ENCODE data around the gene DNAJC4. TPM values are rescaled to one million over a fixed set of nuclear protein-coding genes. Genes with fewer than 3 reads are reported as not detected.

Gene DNAJC4
- total RNA-seq, 1 experiment from 2014 or later, result 24.2 TPM

DNA sequence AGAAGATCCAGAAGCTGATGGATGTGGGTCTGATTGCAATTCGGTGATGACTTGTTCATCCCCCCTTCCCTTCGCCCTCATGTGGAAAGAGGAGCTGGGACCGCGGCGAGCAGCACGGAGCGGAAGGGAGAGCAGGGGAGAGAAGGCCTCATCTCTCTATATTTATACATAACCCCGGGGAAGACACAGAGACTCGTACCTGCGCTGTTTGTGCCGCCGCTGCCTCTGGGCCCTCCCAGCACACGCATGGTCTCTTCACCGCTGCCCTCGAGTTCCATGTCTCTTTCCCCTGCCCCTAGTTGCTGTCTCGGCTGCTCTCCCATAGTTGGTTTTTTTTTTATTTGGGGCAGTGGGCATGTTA, 26.3 kb upstream of the DNAJC4 start:
- H3K79me1 ChIP-seq (ENCODE audit: insufficient read depth, low read depth, low read length, poor library complexity, severe bottlenecking), result no peaks in the 10 kb centered on the region
- H3K9ac ChIP-seq (ENCODE audit: extremely low read depth, insufficient read length, low read length), result no peak overlapping the region
- no peak overlapping the region for H2BK20ac ChIP-seq (ENCODE audit: low read depth, low read length, poor library complexity, severe bottlenecking)
- Mint-ChIP-seq H3K27me3 (ENCODE audit: low read depth) (no peaks in the 10 kb centered on the region), H3K9me3 (no peaks in the 10 kb centered on the region; a peak in 1 of 5 replicates), H3K4me3 (peak overlapping the region in 1 of 2 experiments; percentile 16; a peak in 1 of 5 replicates), H3K4me1 (peaks cover 13 to 14% of the 10 kb centered on the region in 2 experiments), H3K27ac (peak overlapping the region; percentile 62 to 91 (median 88); a peak in 4 of 7 replicates), H3K36me3 (ENCODE audit: insufficient read depth in 1 of 3, low read depth in 3 of 3) (peaks cover 43 to 81% (median 72%) of the 10 kb centered on the region in 3 experiments; a peak in 6 of 7 replicates)
- no peak overlapping the region for H3K14ac ChIP-seq (ENCODE audit: insufficient read depth, low read length)
- H3K27me3 ChIP-seq (ENCODE audit: insufficient read depth, low read length), result no peaks in the 10 kb centered on the region
- no CpG with 5 or more reads among the region's 16 CpGs for WGBS (ENCODE audit: extremely low coverage, insufficient read length, low lambda C conversion rate)
- H4K8ac ChIP-seq (replicated peaks; ENCODE audit: insufficient read length, low read depth, low read length), result no peak overlapping the region
- H3K27ac ChIP-seq (ENCODE audit: insufficient read length, low read depth, low read length), result no peak overlapping the region
- H2AFZ ChIP-seq (ENCODE audit: low read length), result no peak overlapping the region
- no peak overlapping the region for H2BK12ac ChIP-seq (ENCODE audit: insufficient read length, low read depth, low read length)
- no peaks in the 10 kb centered on the region for H3K23me2 ChIP-seq (ENCODE audit: insufficient read length, low read depth, low read length, poor library complexity, severe bottlenecking)
- DNase-seq, result no peak
- H3K4me1 ChIP-seq (ENCODE audit: insufficient read depth, low read length), result no peaks in the 10 kb centered on the region
- no peak overlapping the region for H3T11ph ChIP-seq (ENCODE audit: low read length)
- TF ChIP-seq, protein P1, sequence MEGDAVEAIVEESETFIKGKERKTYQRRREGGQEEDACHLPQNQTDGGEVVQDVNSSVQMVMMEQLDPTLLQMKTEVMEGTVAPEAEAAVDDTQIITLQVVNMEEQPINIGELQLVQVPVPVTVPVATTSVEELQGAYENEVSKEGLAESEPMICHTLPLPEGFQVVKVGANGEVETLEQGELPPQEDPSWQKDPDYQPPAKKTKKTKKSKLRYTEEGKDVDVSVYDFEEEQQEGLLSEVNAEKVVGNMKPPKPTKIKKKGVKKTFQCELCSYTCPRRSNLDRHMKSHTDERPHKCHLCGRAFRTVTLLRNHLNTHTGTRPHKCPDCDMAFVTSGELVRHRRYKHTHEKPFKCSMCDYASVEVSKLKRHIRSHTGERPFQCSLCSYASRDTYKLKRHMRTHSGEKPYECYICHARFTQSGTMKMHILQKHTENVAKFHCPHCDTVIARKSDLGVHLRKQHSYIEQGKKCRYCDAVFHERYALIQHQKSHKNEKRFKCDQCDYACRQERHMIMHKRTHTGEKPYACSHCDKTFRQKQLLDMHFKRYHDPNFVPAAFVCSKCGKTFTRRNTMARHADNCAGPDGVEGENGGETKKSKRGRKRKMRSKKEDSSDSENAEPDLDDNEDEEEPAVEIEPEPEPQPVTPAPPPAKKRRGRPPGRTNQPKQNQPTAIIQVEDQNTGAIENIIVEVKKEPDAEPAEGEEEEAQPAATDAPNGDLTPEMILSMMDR (conservative IDR thresholded peaks at IDR 0.05), result no peak
- no peak overlapping the region for H3K4ac ChIP-seq (ENCODE audit: low read depth, low read length)
- no peak overlapping the region for H3K18ac ChIP-seq (ENCODE audit: insufficient read length, low read depth, low read length)
- H2BK120ac ChIP-seq (ENCODE audit: low read depth, low read length, poor library complexity, severe bottlenecking), result no peak overlapping the region
- H2BK15ac ChIP-seq (ENCODE audit: low read depth, low read length), result no peak overlapping the region
- no peak overlapping the region for H2AK5ac ChIP-seq (ENCODE audit: insufficient read length, low read length)
- no peaks in the 10 kb centered on the region for H3K79me2 ChIP-seq (ENCODE audit: insufficient read depth, low read length)
- no peak overlapping the region for H4K91ac ChIP-seq (ENCODE audit: insufficient read length, low read depth, low read length)
- H4K20me1 ChIP-seq (ENCODE audit: control insufficient read depth, insufficient read depth, insufficient read length), result no peaks in the 10 kb centered on the region
- no peak overlapping the region for H3K23ac ChIP-seq (ENCODE audit: insufficient read length, low read depth, low read length)
- H3K56ac ChIP-seq (ENCODE audit: insufficient read length, low read depth, low read length), result no peak overlapping the region
- no peaks in the 10 kb centered on the region for H3K9me3 ChIP-seq (ENCODE audit: control insufficient read depth, low read depth, low read length)
- no peak overlapping the region for H2BK5ac ChIP-seq (ENCODE audit: insufficient read length, low read length)
- H3K4me2 ChIP-seq (ENCODE audit: insufficient read depth, insufficient read length, low read length), result no peak overlapping the region
- no peak overlapping the region for H4K5ac ChIP-seq (ENCODE audit: insufficient read length, low read depth, low read length)

Data from H9 (cell line).